Testis (tissue), 2 donors: ENCODE measurements around the gene SMG7.

ENCODE experiments used
- POLR2A ChIP-seq: fragments of 450-650 bp; IDR thresholded peaks from one replicate; pipeline ENCODE4 v1.6.1; 2017; ENCODE audit warnings: antibody characterized with exemption, mild to moderate bottlenecking, moderate library complexity
- TF ChIP-seq, protein P1 (sequence below), 3 experiments: fragments of 450-650 bp in 2 of 3; fragments of 200-600 bp in 1 of 3; sonication (generic) in 1 of 3; IDR thresholded peaks; one replicate each; pipeline ENCODE4 v1.5.1; 2016 to 2019; ENCODE audit warnings: antibody characterized with exemption in 3 of 3, mild to moderate bottlenecking in 2 of 3, moderate library complexity in 1 of 3

DNA sequence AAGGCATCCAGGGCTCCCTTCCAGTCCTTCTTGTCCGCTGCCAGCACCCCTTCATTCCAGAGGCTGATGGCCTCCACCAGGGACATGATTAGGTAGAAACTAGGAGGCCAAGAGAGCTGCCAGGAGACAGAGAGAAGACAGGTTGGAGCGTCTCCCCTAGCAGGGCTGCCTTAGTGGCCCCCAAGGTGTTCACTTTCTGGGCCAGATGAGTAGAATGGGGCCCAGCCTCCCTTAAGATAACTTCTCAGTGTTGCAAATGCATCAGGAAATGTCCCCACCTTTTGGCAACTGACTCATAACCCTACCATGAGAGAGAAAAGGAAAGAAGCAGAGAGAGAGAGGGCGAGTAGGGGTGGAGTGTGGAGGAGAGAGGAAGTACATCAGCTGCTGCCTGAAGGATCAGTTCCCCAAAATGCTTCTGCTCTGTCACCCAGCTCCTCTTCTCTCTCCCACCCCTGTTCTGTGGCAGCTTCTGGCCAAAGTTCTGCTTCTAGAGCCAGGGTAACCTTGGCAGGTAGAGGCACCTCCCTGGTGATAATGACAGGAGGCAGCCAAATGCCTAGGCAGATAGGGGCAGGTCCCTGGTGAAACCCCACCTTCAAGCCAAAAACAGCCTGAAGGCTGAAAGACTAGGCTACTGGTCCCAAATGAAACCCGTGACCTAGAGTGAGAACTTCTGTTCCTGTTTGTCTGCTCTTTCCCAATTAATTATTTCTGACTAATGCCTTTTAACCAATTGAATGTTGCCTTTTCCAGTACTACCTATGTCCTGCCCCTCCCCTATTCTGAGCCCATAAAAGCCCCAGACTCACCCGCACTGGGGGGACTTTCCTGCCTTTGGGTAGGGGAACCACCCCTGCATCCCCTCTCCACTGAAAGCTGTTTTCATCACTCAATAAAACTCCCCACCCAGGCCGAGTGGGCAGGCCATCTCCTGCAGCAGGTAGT is 118.2 kb downstream of the SMG7 start, which contains the start of gene NCF2:
- no peak for TF ChIP-seq POLR2A
- TF ChIP-seq, protein P1, sequence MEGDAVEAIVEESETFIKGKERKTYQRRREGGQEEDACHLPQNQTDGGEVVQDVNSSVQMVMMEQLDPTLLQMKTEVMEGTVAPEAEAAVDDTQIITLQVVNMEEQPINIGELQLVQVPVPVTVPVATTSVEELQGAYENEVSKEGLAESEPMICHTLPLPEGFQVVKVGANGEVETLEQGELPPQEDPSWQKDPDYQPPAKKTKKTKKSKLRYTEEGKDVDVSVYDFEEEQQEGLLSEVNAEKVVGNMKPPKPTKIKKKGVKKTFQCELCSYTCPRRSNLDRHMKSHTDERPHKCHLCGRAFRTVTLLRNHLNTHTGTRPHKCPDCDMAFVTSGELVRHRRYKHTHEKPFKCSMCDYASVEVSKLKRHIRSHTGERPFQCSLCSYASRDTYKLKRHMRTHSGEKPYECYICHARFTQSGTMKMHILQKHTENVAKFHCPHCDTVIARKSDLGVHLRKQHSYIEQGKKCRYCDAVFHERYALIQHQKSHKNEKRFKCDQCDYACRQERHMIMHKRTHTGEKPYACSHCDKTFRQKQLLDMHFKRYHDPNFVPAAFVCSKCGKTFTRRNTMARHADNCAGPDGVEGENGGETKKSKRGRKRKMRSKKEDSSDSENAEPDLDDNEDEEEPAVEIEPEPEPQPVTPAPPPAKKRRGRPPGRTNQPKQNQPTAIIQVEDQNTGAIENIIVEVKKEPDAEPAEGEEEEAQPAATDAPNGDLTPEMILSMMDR (IDR thresholded peaks at IDR 0.05) = no peak
